ENCODE data around the gene SLC26A8.

SLC26A8 gene, protein sequence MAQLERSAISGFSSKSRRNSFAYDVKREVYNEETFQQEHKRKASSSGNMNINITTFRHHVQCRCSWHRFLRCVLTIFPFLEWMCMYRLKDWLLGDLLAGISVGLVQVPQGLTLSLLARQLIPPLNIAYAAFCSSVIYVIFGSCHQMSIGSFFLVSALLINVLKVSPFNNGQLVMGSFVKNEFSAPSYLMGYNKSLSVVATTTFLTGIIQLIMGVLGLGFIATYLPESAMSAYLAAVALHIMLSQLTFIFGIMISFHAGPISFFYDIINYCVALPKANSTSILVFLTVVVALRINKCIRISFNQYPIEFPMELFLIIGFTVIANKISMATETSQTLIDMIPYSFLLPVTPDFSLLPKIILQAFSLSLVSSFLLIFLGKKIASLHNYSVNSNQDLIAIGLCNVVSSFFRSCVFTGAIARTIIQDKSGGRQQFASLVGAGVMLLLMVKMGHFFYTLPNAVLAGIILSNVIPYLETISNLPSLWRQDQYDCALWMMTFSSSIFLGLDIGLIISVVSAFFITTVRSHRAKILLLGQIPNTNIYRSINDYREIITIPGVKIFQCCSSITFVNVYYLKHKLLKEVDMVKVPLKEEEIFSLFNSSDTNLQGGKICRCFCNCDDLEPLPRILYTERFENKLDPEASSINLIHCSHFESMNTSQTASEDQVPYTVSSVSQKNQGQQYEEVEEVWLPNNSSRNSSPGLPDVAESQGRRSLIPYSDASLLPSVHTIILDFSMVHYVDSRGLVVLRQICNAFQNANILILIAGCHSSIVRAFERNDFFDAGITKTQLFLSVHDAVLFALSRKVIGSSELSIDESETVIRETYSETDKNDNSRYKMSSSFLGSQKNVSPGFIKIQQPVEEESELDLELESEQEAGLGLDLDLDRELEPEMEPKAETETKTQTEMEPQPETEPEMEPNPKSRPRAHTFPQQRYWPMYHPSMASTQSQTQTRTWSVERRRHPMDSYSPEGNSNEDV

DNA sequence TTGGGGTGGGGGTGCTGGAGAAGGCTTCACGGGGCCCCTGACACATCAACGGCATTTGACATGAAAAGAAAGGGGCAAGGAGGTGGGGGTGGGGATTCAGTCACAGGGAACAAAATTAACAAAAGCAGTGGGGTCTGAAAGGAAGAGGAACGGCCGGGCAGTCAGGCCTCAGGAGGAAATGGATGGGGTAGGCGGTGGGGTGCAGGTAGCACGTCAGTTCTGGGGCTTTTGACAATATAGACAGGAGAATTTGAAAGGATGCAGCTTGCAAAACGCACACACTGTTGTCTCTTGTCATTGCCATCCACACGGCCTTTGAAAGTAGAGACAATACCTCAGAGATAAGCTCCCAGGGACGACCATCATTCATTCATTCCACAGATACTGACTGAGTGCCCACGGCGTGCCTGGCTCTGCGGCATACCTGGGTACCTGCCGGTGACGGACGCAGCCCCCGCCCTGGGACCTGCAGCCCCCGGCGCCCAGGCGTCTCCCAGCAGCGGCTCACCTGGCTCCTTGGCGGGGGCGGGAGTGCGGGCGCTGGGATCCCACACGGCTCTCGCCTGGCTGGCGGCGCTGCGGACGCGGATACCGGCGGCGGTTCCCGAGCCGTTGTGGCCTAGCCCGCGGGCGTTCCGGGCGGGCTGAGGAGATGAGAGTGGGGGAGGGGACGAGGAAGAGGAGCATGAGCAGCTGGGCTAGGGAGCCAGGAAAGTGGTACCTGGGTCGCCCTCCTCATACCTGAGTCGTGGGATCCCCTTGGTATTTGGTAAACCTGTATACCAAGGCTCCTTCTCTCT lies at the start of gene SLC26A8:
Gene SLC26A8 (minus strand): TSS at position 646 of the 800 bp plus-strand sequence. CDS start 4,934 bp downstream, outside the sequence.
- DNase-seq (ENCODE audit: low spot score) = no peak

DNA sequence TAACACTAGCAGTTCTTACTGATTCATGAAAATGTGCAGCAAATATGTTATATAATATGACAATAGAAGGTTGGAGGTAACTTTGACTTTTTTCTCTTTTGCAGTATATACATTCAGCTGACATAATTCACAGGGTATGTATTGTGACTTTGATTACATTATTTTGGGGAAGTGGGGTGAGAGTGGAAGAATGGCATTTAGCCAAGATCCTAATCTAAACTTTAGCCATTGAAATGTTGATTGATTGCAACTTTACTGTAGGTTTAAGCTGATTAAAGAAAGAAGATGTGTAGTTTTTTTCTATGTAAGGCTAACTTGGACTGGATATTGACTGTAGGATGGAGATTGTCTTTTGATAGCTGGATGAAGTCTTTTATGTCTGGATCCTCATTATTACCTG lies 49.1 kb upstream of the SLC26A8 start:
- DNase-seq (ENCODE audit: low spot score) = no peak

DNA sequence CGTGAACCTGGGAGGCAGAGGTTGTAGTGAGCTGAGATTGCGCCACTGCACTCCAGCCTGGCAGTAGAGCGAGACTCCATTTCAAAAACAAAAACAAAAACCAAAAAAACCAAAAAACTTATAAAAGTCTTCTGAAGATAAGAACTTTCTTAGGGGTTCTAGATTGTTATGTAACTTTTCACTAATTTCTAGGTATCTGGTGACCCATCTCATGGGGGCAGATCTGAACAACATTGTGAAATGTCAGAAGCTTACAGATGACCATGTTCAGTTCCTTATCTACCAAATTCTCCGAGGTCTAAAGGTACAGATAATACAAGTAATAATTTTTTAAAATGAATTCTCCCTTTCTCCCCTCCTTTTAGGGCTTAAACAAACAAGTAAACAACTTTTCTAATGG lies 48.2 kb upstream of the SLC26A8 start:
- DNase-seq (ENCODE audit: low spot score) = no peak

DNA sequence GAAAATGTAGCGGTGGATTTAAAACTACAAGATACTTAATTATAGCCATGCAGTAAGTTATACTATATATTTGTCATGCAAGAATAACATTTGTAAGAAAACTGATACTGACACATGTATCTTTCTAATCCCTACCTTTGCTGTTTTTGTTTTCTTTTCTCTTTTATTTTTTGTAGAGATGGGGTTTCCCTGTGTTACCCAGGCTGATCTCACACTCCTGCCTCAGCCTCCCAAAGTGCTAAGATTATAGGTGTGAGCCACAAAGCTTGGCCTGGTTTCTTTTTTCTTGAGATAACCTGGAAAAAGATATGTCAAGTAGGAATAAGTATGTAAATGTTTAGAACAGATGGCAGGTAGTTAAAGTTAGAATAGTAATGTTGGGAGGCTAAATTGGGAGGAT lies 47.3 kb upstream of the SLC26A8 start:
- no peak for DNase-seq (ENCODE audit: low spot score)

DNA sequence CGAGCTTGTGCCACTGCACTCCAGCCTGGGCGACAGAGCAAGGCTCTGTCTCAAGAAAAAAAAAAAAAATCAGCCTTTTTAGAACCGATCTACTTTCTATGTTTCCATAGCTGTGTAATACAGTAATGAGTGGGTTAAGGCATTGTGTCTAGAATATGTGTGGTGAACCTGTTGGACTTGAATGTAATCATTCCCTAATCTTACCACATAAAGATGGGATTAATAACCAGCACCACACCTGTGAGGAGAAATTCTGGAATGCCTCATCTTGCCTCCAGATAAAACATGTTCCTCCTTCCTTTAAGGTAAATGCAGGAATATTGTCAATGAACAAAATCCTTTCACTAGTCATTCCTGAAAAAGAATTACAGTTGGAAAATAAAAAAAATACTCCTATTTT lies 46.8 kb upstream of the SLC26A8 start:
- DNase-seq (ENCODE audit: low spot score) = no peak

DNA sequence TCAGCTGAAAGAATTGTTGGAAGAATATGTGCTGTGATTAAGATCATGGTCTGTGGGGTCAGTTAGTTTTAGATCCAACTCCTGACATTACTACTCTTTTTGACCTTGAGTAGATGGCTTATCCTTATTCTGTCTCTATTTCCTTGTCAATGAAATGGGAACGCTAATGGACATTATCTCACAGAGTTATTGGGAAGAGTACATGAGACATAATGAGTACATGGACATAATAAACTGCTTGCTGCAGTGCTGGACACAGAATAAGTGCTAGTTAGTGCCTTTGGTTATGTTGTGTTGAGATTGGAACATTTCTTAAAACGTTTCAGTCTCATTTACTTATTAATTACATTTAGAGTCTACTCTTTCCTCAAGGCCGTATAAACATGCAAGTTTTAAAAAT lies 45.8 kb upstream of the SLC26A8 start:
- no peak for DNase-seq (ENCODE audit: low spot score)

DNA sequence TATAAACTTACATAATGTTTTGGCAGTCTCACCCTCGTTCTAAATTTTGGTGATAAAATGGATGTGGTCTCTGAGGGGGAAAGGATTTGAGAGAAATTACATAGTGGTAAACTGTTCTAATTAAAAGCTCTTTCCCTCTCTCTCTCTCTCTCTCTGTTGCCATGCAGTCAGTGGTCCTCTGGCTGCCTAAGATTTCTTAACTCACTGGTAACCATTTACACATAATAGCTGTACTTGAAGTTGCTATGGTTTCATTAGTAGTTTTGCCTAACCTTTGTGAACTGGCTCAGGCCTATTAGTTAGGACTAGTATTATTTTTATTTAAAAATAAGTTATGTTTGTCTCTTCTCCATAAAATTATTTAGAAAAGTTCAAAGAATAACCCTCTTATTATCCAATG lies 45.1 kb upstream of the SLC26A8 start:
- no peak for DNase-seq (ENCODE audit: low spot score)

DNA sequence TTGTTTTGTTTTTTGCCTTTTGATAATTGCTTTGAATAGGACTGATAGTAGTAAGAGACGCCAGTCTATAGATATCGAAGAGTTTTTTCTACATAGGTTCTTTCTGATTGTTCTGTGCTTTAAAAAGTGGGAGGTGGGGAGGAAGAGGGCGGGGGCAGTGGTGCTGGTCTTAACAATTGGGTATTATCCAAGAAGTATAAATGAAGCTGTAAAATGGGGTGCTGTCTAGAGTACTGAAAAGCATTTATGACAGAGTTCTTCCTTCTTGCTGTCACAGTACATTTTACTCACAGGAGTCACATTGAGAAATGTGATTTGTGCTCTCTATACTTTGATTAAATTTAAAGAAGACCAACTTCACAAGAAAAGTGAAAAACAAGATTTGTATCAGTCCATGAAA lies 44.1 kb upstream of the SLC26A8 start:
- DNase-seq (ENCODE audit: low spot score) = no peak

DNA sequence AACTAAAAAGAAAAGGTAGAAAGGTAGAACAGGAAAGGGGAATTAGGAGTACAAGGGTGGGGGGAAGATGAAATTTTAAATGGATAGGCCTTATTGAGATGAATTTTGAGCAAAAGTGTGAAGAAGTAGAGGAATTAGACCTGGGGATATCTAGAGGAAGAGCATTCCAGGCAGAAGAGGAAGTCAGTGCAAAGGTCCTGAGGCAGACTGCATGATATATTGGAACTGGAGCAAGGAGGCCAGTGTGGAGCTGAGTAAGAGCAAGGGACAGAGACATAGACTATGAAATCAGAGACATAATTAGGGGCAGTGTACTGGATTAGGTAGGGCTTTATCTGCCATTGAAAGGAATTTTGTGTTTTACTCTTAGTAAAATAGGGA lies 43.6 kb upstream of the SLC26A8 start:
- no peak for DNase-seq (ENCODE audit: low spot score)

DNA sequence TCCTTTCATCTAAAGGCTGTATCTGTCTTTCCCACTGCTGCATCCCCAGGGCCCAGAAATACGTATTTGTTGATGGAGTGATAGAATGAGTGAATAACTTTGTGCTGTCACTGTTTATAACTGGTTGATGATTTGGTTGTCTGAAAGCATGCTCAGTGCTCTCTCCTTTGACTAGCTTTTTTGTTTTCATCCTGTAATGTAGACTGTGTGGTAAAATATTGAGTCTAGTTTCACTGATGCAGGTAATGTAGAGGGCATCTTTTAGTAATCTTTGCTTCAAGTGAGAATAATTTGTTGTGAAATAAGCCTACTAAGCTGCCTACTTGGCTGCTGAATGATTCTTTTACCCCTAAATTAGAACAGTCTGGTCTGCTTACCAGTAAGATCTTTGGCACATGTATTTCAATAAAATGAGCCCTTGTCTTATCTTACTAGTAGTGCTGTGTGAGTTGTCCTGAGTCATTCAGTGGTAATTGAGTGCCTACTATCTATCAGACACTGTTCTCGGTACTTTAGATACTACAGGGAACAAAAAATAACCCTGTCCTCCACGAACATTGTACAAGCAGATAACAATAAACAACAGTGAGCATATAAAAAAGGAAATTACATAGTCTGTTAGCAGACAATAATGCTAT lies 43.1 kb upstream of the SLC26A8 start:
- DNase-seq (ENCODE audit: low spot score) = no peak

DNA sequence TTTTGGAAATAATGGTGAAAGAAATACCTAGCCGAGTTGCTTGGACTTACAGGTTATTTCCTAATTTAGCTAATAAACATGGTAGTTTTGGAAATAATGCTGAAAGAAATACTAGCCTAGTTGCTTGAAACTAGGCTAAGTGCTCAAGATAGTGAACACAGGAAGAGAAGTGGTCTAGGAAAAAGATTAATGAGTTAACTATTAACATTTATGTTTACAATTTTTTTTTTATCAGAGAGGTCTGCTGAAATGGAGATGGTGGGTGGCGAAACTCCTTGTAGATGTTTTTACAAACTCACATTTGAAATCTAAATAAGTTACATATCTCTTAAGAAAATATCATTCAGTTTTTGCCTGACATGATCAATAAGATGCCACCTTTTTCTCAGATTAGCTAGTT lies 42.4 kb upstream of the SLC26A8 start:
- no peak for DNase-seq (ENCODE audit: low spot score)

DNA sequence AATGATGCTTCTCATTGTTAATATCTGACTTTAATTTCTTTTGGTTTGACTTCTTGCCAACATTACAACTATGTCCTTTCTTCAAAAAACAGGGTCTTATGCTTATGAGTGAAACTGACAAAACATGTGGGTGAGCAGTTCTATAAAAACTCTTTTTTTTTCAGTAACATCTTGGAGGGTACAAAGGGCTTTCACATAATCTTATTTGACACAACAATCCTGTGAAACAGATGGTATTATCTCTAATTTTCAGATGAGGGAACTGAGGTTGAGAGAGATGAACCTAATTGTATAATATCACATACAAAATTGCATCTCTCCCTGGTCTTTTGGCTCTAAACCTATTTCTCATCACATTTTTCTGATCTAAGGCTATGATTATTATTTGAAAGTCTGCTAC lies 41.5 kb upstream of the SLC26A8 start:
- DNase-seq (ENCODE audit: low spot score) = no peak

DNA sequence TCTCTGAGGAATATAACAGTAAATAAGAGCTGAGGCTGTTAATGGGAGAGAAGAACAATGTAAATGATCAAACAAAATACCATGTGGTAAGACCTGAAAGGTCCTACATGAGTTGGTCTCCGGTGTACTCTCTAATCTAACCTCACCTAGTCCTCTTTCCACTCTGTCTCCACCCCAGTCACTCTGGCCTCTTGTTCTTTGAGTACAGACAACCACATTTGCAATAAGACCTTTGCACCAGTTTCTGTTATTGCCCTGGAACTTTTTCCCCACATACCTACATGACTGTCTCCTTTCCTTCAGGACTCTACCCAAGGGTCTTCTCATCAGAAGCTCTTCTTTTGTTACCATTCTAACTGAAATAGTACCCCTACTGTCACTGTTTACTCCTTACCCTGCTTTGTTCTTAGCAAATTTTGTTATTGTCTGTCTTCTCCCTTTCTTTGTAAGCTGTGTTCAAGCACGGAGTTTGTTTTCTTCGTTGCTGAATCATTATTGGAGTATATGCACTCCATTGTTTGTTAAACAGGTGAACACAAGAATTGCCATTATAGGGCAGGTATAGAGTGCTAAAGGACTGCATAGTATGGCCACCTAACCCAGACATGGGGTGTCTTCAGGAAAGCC lies 40.4 kb upstream of the SLC26A8 start:
- no peak for DNase-seq (ENCODE audit: low spot score)

DNA sequence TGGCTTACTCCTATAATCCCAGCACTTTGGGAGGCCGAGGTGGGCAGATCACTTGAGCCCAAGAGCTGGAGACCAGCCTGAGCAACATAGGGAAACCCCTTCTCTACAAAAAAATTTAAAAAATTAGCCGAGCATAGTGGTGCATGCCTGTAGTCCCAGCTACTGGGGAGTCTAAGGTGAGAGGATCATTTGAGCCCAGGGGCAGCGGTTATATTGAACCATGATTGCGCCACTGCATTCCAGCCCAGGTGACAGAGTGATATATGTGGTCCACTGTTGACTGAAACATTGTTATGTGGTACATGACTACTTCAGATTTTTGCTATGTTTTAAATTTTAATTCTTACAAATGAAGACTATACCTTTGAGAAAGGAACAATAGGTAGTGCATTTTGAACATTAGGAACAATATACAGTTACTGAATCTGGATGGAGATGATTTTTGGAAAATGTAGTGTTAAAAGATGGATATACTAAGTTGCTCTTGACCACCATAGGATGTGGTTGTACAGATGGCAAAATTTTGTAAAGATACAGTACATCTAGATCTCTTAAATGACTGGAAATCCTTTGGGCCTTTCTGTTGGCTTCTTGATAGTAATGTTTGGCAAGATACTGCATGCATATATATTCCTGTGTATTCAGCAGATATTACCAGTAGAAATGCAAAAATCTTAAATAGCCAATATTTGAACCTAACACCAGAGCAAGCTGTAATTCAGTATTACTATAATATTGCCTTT lies 39.0 kb upstream of the SLC26A8 start:
- no peak for DNase-seq (ENCODE audit: low spot score)

DNA sequence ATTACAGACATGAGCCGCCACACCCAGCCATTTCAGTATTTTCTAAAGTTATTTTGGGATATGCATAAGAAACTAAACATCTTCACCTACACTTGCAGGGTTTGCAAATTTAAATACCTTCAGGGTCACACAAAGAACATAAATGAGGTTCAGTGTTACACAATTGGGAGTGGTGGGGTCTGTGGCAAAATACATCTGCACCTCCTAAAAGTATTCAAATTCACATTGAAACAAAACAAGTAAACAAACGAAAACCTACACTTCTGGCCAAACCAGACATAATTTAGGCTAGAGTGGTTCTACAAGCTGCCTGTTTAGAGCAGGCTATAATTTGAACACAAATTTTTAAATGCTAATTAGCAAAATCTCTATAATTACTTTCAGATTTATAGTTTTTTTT lies 37.8 kb upstream of the SLC26A8 start:
- no peak for DNase-seq (ENCODE audit: low spot score)

DNA sequence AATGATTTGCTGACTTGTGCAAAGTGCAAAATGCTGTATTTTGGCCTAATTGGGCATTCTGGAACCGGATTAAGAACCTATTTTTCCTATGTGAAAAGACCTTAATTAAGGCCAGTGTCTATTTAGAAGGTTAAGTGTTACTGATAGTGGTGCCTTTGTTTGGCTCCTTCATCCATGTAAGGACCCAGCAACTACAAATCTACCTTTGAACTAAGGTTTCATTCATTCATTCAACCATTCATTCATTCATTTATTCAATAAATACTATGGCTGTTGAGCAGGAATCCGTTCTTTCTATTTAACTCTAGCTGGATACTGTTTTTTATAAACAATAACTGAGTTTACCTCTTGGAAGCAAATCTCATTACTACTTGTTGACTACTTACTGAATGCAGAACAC lies 36.8 kb upstream of the SLC26A8 start:
- DNase-seq (ENCODE audit: low spot score) = no peak

DNA sequence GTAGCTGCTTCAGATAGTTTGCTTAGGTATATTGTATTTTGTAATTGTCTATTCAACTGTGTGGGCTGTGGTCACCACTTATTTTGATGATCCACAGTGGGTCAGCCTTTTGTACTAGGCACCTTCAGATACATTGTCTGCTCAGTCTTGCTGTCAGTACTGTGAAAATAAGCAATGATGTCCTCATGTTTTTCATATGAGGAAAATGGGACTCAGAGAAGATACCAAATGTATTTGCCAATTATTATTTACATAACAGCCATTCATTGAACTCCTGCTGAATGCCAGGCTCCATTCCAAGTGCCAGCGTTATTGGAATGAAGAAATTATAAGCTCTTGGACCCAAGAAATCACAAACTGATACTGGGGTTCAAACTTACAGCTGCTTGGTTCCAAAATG lies 31.7 kb upstream of the SLC26A8 start:
- no peak for DNase-seq (ENCODE audit: low spot score)

DNA sequence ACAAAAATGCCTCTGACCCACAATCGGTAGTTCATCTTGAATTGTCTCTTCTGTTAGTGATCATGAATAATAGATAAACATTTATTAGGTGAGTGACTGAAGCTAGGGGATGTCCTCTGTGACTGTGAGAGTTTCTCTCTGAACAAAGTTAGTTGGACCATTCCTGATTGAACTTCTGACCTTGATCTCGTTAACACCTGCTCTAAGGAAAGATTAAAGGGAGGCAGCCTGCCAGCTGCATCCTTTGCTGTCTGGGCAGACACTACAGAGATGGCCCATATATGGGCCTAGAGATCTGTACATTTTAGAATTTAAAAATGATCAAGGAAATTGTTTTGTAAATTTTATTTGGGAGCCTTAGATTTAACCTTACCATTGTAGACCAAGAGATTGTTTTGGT lies 30.5 kb upstream of the SLC26A8 start:
- no peak for DNase-seq (ENCODE audit: low spot score)

DNA sequence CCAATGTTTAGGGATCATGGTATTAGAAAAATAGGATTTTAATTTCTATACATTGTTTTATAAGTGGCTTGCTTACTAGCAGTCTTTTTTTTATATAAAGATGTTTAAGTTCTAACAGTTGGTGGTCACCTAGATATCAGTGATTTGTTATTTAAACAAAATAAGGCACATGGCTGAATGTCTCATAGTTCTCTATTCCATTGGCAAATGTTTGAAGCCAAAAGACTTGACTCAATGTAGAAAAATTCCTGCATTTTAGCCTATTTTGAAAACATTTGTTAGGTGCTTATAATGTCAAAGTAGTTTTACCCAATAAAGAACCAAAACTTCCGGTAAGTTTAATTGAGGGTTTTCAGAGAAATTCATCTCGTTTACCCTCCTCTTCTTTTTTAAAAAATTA lies 30.0 kb upstream of the SLC26A8 start:
- no peak for DNase-seq (ENCODE audit: low spot score)

DNA sequence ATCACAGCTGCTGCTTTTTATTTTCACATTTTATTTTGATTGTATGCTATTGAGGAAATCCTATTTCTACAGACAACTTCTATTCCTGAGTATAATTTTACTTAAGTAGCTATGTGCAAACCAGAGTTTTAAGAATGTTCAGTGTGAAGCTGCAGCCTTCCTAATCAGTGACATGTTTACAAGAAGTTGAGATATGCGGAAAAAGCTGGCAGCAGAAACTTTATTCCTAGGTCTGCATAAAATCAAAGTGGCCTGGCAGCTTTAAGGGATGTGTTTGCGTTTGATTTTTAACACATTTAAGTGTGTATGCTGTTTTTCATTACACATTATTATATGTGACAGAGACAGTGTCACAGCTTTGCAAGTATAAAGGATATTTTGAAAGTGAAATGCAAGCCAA lies 29.4 kb upstream of the SLC26A8 start:
- no peak for DNase-seq (ENCODE audit: low spot score)

DNA sequence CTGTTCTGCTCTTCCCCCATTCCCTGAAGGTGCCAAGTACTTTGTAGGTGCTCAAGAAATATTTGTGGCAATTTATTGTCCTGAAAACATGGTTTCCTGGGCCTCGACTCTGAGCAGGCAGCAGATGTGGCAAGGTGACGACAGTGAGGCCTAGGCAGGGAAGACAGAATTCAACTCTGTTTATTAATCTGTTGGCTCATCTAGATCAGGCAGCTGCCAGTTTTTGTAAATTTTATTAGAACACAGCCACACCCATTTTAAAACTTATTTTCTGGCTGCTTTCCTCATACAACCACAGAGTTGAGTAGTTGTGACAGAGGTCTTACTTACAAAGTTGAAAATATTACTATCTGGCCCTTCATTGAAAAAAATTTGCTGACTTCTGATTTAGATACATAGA lies 27.7 kb upstream of the SLC26A8 start:
- DNase-seq (ENCODE audit: low spot score) = no peak
